Limb (tissue), 2 donors: Measurements from ENCODE around the gene MTX1.

Experiments used
- DNase-seq, 2 donors: peaks; one replicate each; pipeline ENCODE4 v3.0.0-alpha.2; 2016; ENCODE audit errors: extremely low spot score in 2 of 2

The MTX1 gene

GRCh38 chr1:155256058-155256852, 47.8 kb downstream of the MTX1 start:
- no peak for DNase-seq

- no peak for DNase-seq
These were observed 51.8 kb downstream of the MTX1 start for GRCh38 chr1:155260276-155260675.

- DNase-seq = no peak
These were observed 53.0 kb downstream of the MTX1 start for GRCh38 chr1:155261493-155261851.

- DNase-seq = peak; percentile 91 to 98
These were observed 53.6 kb downstream of the MTX1 start, which contains the start of gene SCAMP3 for GRCh38 chr1:155261852-155262673. Gene SCAMP3 (minus strand): TSS chr1:155262360. CDS start chr1:155262151, 209 bp downstream.

- no peak for DNase-seq
These were observed 54.6 kb downstream of the MTX1 start for GRCh38 chr1:155263067-155263466.
